WTC11 (cell line): ENCODE results near the gene TBL1XR1.

Source experiments
- CREM ChIP-seq: sonication (generic); formaldehyde crosslinking; IDR thresholded peaks from 2 replicates; pipeline ENCODE4 v1.8.1; 2022; ENCODE audit warnings: mild to moderate bottlenecking, missing genetic modification reagents, moderate library complexity
- IRF2 ChIP-seq: sonication (generic); formaldehyde crosslinking; IDR thresholded peaks from 2 replicates; pipeline ENCODE4 v1.8.0; 2022; ENCODE audit warnings: low read depth, missing genetic modification reagents, borderline replicate concordance
- JUN ChIP-seq: sonication (generic); formaldehyde crosslinking; IDR thresholded peaks from 2 replicates; pipeline ENCODE4 v1.8.0; 2023; ENCODE audit warnings: mild to moderate bottlenecking, missing genetic modification reagents
- NR3C1 ChIP-seq: sonication (generic); formaldehyde crosslinking; conservative IDR thresholded peaks from 2 replicates; pipeline ENCODE4 v1.8.1; 2023; ENCODE audit warnings: low read depth, mild to moderate bottlenecking, missing genetic modification reagents
- ZBTB21 ChIP-seq: sonication (generic); formaldehyde crosslinking; IDR thresholded peaks from 2 replicates; pipeline ENCODE4 v1.8.1; 2023; ENCODE audit warnings: mild to moderate bottlenecking, missing genetic modification reagents, borderline replicate concordance
- TF ChIP-seq, protein P1 (sequence below): fragments of 200-600 bp; IDR thresholded peaks from 2 replicates; pipeline ENCODE4 v1.8.0; 2022; ENCODE audit warnings: antibody characterized with exemption
- TF ChIP-seq, protein P2 (sequence below): sonication (generic); formaldehyde crosslinking; IDR thresholded peaks from 2 replicates; pipeline ENCODE4 v1.8.1; 2022; ENCODE audit warnings: low read depth, missing genetic modification reagents, borderline replicate concordance
- TF ChIP-seq, protein P3 (sequence below): sonication (generic); formaldehyde crosslinking; IDR thresholded peaks from 2 replicates; pipeline ENCODE4 v1.8.1; 2023; ENCODE audit warnings: mild to moderate bottlenecking, missing genetic modification reagents, moderate library complexity
- TF ChIP-seq, protein P4 (sequence below): sonication (generic); formaldehyde crosslinking; IDR thresholded peaks from 2 replicates; pipeline ENCODE4 v1.8.1; 2022; ENCODE audit warnings: missing genetic modification reagents, borderline replicate concordance
- TF ChIP-seq, protein P5 (sequence below): sonication (generic); formaldehyde crosslinking; IDR thresholded peaks from 2 replicates; pipeline ENCODE4 v1.8.1; 2022; ENCODE audit warnings: mild to moderate bottlenecking, missing genetic modification reagents, moderate library complexity, borderline replicate concordance

DNA sequence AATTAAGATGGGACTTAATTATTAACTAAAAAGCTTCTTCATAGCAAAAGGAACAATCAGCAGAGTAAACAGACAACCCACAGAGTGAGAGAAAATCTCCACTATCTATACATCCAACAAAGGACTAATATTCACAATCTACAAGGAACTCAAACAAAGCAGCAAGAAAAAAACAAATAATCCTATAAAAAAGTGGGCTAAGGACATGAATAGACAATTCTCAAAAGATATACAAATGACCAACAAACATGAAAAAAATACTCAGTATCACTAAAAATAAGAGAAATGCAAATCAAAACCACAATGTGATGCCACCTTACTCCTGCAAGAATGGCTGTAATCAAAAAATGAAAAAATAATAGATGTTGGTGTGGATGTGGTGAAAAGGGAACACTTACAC is 103.3 kb downstream of the TBL1XR1 start:
- TF ChIP-seq, protein P1, sequence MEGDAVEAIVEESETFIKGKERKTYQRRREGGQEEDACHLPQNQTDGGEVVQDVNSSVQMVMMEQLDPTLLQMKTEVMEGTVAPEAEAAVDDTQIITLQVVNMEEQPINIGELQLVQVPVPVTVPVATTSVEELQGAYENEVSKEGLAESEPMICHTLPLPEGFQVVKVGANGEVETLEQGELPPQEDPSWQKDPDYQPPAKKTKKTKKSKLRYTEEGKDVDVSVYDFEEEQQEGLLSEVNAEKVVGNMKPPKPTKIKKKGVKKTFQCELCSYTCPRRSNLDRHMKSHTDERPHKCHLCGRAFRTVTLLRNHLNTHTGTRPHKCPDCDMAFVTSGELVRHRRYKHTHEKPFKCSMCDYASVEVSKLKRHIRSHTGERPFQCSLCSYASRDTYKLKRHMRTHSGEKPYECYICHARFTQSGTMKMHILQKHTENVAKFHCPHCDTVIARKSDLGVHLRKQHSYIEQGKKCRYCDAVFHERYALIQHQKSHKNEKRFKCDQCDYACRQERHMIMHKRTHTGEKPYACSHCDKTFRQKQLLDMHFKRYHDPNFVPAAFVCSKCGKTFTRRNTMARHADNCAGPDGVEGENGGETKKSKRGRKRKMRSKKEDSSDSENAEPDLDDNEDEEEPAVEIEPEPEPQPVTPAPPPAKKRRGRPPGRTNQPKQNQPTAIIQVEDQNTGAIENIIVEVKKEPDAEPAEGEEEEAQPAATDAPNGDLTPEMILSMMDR = no peak
- TF ChIP-seq IRF2 (CRISPR knock-in tag) = no peak
- TF ChIP-seq, protein P2, sequence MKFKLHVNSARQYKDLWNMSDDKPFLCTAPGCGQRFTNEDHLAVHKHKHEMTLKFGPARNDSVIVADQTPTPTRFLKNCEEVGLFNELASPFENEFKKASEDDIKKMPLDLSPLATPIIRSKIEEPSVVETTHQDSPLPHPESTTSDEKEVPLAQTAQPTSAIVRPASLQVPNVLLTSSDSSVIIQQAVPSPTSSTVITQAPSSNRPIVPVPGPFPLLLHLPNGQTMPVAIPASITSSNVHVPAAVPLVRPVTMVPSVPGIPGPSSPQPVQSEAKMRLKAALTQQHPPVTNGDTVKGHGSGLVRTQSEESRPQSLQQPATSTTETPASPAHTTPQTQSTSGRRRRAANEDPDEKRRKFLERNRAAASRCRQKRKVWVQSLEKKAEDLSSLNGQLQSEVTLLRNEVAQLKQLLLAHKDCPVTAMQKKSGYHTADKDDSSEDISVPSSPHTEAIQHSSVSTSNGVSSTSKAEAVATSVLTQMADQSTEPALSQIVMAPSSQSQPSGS = no peak
- no peak for TF ChIP-seq JUN (CRISPR knock-in tag)
- TF ChIP-seq, protein P3, sequence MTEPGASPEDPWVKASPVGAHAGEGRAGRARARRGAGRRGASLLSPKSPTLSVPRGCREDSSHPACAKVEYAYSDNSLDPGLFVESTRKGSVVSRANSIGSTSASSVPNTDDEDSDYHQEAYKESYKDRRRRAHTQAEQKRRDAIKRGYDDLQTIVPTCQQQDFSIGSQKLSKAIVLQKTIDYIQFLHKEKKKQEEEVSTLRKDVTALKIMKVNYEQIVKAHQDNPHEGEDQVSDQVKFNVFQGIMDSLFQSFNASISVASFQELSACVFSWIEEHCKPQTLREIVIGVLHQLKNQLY (CRISPR knock-in tag) = no peak
- TF ChIP-seq, protein P4, sequence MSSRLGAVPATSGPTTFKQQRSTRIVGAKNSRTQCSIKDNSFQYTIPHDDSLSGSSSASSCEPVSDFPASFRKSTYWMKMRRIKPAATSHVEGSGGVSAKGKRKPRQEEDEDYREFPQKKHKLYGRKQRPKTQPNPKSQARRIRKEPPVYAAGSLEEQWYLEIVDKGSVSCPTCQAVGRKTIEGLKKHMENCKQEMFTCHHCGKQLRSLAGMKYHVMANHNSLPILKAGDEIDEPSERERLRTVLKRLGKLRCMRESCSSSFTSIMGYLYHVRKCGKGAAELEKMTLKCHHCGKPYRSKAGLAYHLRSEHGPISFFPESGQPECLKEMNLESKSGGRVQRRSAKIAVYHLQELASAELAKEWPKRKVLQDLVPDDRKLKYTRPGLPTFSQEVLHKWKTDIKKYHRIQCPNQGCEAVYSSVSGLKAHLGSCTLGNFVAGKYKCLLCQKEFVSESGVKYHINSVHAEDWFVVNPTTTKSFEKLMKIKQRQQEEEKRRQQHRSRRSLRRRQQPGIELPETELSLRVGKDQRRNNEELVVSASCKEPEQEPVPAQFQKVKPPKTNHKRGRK = no peak
- TF ChIP-seq ZBTB21 = no peak
- no peak for TF ChIP-seq CREM
- TF ChIP-seq, protein P5, sequence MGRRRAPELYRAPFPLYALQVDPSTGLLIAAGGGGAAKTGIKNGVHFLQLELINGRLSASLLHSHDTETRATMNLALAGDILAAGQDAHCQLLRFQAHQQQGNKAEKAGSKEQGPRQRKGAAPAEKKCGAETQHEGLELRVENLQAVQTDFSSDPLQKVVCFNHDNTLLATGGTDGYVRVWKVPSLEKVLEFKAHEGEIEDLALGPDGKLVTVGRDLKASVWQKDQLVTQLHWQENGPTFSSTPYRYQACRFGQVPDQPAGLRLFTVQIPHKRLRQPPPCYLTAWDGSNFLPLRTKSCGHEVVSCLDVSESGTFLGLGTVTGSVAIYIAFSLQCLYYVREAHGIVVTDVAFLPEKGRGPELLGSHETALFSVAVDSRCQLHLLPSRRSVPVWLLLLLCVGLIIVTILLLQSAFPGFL (CRISPR knock-in tag) = no peak
- TF ChIP-seq NR3C1 (CRISPR knock-in tag) = no peak
